GM12891 (cell line): ENCODE results near the gene CNTNAP5.

Experiments
- POLR2A ChIP-seq: IDR thresholded peaks from 2 replicates; pipeline ENCODE4 v1.6.1; 2011; ENCODE audit warnings: low read depth, low read length, control low read depth
- POLR2AphosphoS5 ChIP-seq: IDR thresholded peaks from 2 replicates; pipeline ENCODE4 v1.6.1; 2011; ENCODE audit warnings: low read depth, low read length, control low read depth
- TAF1 ChIP-seq: IDR thresholded peaks from 2 replicates; pipeline ENCODE4 v1.6.1; 2011; ENCODE audit warnings: low read depth, low read length, control low read depth

GRCh38 chr2:124582387-124582786 lies 557.3 kb downstream of the CNTNAP5 start:
- TF ChIP-seq TAF1 = no peak
- TF ChIP-seq POLR2A = no peak
- TF ChIP-seq POLR2AphosphoS5 = no peak
